ENCODE results near the gene MYRIP.

DNA sequence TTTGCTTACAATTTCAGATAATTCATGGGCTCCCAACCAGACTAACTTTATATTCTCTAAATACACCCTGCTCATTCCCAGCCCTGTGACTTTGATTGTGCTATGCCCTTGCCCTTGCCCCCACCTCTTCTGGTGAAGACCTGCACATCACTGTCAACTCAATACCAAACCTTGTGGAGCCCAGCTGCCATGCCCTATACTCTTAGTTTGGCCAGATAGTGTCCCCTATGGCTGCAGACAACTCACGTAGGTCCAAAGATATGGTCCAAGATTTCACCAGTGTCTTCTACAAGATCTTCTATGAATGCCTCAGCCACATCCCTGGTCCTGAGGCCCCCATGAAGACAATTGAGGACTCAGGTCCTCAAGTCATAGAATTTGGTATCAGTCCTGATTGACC lies 381.8 kb downstream of the MYRIP start:
- TF ChIP-seq, protein P1, sequence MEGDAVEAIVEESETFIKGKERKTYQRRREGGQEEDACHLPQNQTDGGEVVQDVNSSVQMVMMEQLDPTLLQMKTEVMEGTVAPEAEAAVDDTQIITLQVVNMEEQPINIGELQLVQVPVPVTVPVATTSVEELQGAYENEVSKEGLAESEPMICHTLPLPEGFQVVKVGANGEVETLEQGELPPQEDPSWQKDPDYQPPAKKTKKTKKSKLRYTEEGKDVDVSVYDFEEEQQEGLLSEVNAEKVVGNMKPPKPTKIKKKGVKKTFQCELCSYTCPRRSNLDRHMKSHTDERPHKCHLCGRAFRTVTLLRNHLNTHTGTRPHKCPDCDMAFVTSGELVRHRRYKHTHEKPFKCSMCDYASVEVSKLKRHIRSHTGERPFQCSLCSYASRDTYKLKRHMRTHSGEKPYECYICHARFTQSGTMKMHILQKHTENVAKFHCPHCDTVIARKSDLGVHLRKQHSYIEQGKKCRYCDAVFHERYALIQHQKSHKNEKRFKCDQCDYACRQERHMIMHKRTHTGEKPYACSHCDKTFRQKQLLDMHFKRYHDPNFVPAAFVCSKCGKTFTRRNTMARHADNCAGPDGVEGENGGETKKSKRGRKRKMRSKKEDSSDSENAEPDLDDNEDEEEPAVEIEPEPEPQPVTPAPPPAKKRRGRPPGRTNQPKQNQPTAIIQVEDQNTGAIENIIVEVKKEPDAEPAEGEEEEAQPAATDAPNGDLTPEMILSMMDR (IDR thresholded peaks at IDR 0.05), result no peak
- no peak for TF ChIP-seq POLR2A (IDR thresholded peaks at IDR 0.05)

Data from adrenal gland (tissue), 5 donors.